ENCODE data around the gene MPC1L. TPM values are rescaled to one million over a fixed set of nuclear protein-coding genes. Genes with fewer than 3 reads are reported as not detected.

MPC1L gene
- total and polyA plus RNA-seq, 5 donors from 2014 or later = 0.42 TPM; not detected in 4

Other genes with a start within 250 kb of the MPC1L start
- gene ATP6AP2, start 42.5 kb upstream of the MPC1L start, total RNA-seq = 63.2 TPM
- 100 to 1,000 TPM; 153 to 209 (median 163) TPM for gene ATP6AP2, start 42.5 kb upstream of the MPC1L start, polyA plus RNA-seq
- gene CXorf38, start 24.1 kb downstream of the MPC1L start, total RNA-seq = 26.0 TPM
- 10 to 100 TPM; 34.0 to 36.9 (median 35.9) TPM for gene CXorf38, start 24.1 kb downstream of the MPC1L start, polyA plus RNA-seq
- 44.2 TPM for gene MED14, start 112.1 kb downstream of the MPC1L start, total RNA-seq
- 1 to 10 TPM; 3.1 to 9.4 (median 5.8) TPM for gene MED14, start 112.1 kb downstream of the MPC1L start, polyA plus RNA-seq

Data from CD4-positive, CD25-positive, alpha-beta regulatory T cell (primary cell).